Sciatic nerve (tissue), 2 donors: ENCODE results near the gene PCNX1. TPM values are rescaled to one million over a fixed set of nuclear protein-coding genes. Genes with fewer than 3 reads are reported as not detected.

ENCODE experiments used
- ATAC-seq: fragments of 200-7000 bp; cut with Tn5 transposase; one replicate; pipeline ENCODE4 v1.9.1; 2020; ENCODE audit warnings: mild to moderate bottlenecking, moderate library complexity
- DNase-seq: peaks from one replicate; pipeline ENCODE4 v3.0.0-alpha.2; 2020; ENCODE audit warnings: low spot score
- intact Hi-C: fragments of 100-400 bp; cut with DNase I; formaldehyde crosslinking; loops from one replicate; pipeline ENCODE4 v1.14.2; 2022
- total RNA-seq: library from RNA; stranded (reverse); fragmentation: NEBNext Ultra II Directional; extraction: Animal tissue kit (Norgen Biotek cat#: 25700); gene quantifications from one replicate; pipeline ENCODE4 v1.2.1, GENCODE V29; 2021
- donor health status: DM: no; HTN: no; CAD: no.
- donor health status: DM: no; HTN: no; CAD: no.

The PCNX1 gene
- total RNA-seq, 1 donor from 2014 or later = 84.3 TPM

DNA sequence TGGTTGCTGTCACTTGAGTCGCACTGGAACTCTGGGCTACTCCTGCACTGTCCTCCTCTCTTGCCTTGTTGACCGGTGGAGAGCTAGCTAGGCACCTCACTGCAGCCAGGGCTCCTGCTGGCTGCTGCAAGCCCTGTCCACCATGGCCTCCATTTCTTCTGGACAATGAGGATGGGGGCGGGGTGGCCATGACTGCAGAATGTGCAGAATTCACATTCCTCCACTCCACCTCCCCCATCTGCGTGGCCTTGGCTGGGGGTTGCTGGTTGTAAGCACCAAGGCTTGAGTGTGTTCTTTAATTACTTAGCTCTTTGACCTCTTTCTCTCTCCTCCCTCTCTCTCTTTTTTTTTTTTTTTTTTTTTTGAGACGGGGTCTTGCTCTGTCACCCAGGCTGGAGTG, 248.5 kb downstream of the PCNX1 start:
- DNase-seq (peak; percentile 58), ATAC-seq (peak; percentile 15)
- intact Hi-C loops = no loop called here

- ATAC-seq (no peak), DNase-seq (no peak)
- intact Hi-C loops = no loop called here
These were observed 256.0 kb downstream of the PCNX1 start for GRCh38 chr14:71163050-71163841.

GRCh38 chr14:71163842-71164629, 256.8 kb downstream of the PCNX1 start:
- no peak for DNase-seq
- ATAC-seq = no peak
- intact Hi-C loops = no loop called here

Other genes starting within 250 kb of the PCNX1 start
- gene MAP3K9, start 97.9 kb upstream of the PCNX1 start, total RNA-seq = 0.36 TPM